C4-2B (cell line): ENCODE measurements around the gene POLR2B.

Experiments used
- H3K27ac ChIP-seq: fragments of 450-650 bp; 2 replicates; pipeline ENCODE4 v1.5.1; 2017
- ZFX ChIP-seq: fragments of 450-650 bp; IDR thresholded peaks from 2 replicates; pipeline ENCODE4 v1.6.1; 2017
- TF ChIP-seq, protein P1 (sequence below): fragments of 450-650 bp; conservative IDR thresholded peaks from 2 replicates; pipeline ENCODE4 v1.5.1; 2017; ENCODE audit warnings: mild to moderate bottlenecking

POLR2B gene

DNA sequence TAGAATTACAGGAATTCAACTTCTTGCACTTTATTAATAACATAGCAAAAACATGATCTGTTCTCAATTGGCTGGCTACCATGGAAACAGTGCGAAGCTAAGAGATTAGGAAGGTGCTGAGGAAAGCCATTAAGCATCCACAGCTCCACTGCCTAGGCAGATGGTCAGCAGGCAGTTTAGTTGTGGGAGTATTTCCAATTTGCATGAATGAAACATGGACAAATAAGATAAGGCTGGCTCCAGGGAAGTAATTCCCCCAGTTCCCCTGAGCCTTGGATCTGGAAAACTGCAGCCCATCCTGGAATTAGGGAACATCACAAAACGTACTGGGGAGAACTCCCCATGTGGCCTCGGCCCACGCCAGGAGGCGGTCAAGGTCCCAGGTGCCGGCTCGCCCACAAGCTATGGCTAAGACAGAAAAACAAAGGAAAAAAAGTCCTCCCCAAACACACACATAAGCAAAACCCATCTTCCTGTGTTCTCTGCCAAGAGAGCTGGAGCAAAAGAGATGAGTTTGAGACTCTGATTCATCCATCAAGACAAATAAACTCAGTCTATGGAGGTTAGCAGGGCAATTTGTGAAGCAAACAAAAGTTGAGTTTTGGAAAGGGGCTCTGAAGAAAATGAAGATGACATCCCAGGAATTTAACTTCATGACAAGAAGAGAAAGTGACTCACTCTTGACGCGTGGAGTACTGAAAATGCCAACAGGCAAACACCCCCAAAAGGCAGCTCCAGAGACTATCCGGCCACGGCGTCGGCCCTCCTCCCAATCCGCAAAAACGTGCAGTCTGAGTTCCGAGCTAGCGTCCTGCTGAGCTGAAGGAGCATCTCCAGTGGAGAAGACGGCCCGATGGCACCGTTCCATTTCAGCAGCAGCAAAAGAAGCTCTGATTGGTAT is 86.4 kb downstream of the POLR2B start:
- TF ChIP-seq, protein P1, sequence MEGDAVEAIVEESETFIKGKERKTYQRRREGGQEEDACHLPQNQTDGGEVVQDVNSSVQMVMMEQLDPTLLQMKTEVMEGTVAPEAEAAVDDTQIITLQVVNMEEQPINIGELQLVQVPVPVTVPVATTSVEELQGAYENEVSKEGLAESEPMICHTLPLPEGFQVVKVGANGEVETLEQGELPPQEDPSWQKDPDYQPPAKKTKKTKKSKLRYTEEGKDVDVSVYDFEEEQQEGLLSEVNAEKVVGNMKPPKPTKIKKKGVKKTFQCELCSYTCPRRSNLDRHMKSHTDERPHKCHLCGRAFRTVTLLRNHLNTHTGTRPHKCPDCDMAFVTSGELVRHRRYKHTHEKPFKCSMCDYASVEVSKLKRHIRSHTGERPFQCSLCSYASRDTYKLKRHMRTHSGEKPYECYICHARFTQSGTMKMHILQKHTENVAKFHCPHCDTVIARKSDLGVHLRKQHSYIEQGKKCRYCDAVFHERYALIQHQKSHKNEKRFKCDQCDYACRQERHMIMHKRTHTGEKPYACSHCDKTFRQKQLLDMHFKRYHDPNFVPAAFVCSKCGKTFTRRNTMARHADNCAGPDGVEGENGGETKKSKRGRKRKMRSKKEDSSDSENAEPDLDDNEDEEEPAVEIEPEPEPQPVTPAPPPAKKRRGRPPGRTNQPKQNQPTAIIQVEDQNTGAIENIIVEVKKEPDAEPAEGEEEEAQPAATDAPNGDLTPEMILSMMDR: no peak
- no peak for TF ChIP-seq ZFX
- H3K27ac ChIP-seq: no peak overlapping the region

DNA sequence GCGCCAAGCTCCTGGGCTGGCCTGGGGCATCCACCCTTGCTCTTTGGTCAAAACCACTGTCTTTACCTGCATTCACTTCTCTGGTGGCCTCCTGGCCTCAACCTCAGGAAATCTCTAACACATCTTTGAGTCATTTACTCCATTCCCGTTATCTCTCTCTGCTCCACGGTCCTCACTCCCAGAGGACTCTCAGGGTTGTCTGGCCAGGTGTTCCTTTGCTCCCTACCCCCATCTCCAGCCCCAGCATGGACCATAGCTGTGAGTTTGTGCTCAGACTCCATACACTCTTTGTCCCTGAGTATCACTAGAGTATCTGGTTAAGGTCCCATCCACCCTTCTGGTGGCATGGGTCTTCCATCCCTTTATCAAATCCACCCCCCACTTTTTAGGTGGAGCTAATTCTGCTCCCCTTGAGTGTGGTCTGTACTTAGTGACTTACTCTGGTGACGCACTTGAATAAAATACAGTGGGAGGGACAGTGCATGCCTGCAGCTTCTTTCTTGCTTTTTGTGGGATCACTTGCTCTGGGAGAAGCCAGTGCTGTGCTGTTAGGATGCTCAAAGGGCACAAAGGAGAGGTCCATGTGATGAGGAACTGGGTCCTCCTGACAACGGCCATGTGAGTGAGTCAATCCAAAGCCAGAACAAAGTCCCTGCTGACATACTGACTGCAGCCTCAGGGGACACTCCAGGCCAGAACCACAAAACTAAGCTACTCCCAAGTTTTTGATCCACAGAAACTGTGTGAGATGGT is 87.2 kb downstream of the POLR2B start:
- no peak overlapping the region for H3K27ac ChIP-seq
- no peak for TF ChIP-seq ZFX
- TF ChIP-seq, protein P1: no peak

DNA sequence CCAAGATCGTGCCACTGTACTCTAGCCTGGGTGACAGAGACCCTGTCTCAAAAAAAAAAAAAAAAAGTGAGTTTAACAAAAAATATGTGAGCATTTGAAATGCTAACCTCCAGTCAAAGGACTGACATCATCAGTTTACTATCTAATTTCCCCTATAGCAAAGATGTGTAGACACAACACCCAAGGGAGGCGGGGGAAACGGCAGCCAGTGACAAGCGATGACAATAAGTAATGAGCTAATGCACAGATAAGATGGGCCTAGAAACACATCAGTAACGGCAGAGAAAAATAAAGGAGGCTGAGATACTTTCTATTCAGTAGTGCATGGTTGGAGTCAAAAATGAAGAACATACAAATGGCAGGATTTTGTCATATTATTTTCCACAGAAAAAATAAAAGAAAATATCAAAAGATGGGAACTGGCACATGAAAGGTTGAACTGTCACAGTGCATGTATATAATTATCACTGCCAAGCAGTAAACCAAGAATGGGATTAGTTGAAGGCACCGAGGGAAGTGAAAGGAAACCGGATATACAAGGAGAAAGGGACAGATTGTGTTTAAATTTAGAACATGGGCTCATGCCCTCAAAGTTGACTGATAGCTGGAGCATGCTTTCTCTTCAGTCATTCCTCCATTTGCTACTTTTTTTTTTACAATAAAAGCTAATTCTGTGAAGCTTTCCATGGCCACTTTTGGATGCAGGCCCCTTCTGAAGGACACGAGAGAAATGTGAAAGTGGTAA is 89.7 kb downstream of the POLR2B start:
- no peak overlapping the region for H3K27ac ChIP-seq

DNA sequence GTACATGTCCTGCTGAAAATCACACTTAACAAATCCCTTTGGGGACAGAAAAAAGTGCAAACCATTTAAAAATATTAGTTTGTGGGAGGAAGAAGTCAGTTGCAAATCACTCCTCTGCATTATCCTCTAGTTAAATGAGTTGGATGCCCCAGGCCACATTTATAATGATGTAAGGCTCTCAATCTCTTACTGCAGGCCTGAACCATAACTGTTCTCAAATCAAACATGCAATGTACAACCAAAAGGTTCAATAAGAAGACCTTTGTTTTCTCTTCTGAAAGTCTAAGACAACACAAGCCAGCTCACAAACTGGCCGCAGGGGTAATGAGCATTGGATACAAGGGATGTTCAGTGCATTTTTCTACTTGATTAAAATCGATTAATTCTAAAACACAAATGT is 91.8 kb downstream of the POLR2B start:
- TF ChIP-seq ZFX: no peak
- TF ChIP-seq, protein P1: no peak
- H3K27ac ChIP-seq: no peak overlapping the region

More for the DNA sequence above, 89.7 kb downstream of the POLR2B start:
- TF ChIP-seq, protein P1: no peak
- TF ChIP-seq ZFX: no peak

DNA sequence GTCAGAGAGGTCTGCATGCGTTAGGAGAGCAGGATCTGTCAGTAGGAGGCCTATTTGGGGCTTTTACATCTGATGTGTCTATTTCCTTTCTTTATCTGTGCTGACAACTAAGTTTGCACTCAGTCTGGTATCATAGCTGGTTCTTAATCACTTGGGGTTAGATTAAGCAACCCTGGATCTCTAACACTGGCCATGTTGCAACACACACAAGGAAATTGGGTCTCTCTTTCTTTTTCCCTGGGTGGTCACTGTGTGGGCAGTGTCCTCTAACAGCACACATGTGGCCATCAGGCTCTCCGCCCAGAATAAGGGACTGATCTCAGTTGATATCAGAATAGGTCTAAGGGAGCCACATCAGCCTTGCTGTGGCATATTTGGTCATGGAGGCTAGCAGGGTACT is 92.6 kb downstream of the POLR2B start:
- no peak for TF ChIP-seq ZFX
- TF ChIP-seq, protein P1: no peak
- H3K27ac ChIP-seq: no peak overlapping the region

DNA sequence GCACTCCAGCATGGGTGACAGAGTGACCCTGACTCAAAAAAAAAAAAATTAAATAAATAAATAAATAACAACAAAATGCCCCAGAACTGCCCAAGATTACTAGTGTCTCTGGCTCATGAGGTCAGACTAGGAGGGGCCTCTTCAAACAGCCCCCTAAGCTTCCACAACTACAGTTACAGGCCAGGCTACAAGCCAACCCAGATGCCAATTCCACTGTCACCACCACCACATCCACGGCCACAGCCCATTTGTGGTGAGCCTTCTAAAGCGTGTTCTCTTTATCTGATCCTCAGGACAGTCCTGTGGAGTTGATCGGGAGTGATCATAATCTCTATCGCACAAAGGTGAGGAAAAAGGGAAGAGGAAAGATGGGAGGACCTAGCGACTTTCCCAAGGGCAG is 94.9 kb downstream of the POLR2B start:
- H3K27ac ChIP-seq: no peak overlapping the region
- TF ChIP-seq ZFX: no peak
- TF ChIP-seq, protein P1: no peak
